LNCAP (cell line): ENCODE data around the gene R3HCC1L.

Experiments
- CTCF ChIP-seq: fragments of 450-650 bp; IDR thresholded peaks from 2 replicates; pipeline ENCODE4 v1.5.1; 2017; ENCODE audit warnings: mild to moderate bottlenecking

Gene R3HCC1L

GRCh38 chr10:98272656-98273055, 138.2 kb downstream of the R3HCC1L start:
- no peak for TF ChIP-seq CTCF

GRCh38 chr10:98273057-98273850, 138.8 kb downstream of the R3HCC1L start:
- TF ChIP-seq CTCF: no peak

GRCh38 chr10:98274562-98274961, 140.1 kb downstream of the R3HCC1L start:
- TF ChIP-seq CTCF: no peak

GRCh38 chr10:98276311-98276710, 141.9 kb downstream of the R3HCC1L start:
- no peak for TF ChIP-seq CTCF

GRCh38 chr10:98285416-98285815, 151.0 kb downstream of the R3HCC1L start:
- TF ChIP-seq CTCF: no peak

GRCh38 chr10:98286419-98286818, 152.0 kb downstream of the R3HCC1L start:
- no peak for TF ChIP-seq CTCF

- TF ChIP-seq CTCF: no peak
Measured at GRCh38 chr10:98287321-98287720, 152.9 kb downstream of the R3HCC1L start.

- no peak for TF ChIP-seq CTCF
Measured at GRCh38 chr10:98289802-98290209, 155.3 kb downstream of the R3HCC1L start.
